GM12878 (cell line): Measurements from ENCODE around the gene TNF. TPM values are rescaled to one million over a fixed set of nuclear protein-coding genes. Genes with fewer than 3 reads are reported as not detected.

ENCODE experiments used
- ATF7 ChIP-seq: fragments of 450-650 bp; IDR thresholded peaks from 2 replicates; pipeline ENCODE4 v1.6.1; 2016; ENCODE audit warnings: low read depth, mild to moderate bottlenecking
- BACH1 ChIP-seq: fragments of 450-650 bp; IDR thresholded peaks from 2 replicates; pipeline ENCODE4 v1.6.1; 2017; ENCODE audit warnings: mild to moderate bottlenecking, borderline replicate concordance
- BRCA1 ChIP-seq: IDR thresholded peaks from 2 replicates; pipeline ENCODE4 v1.6.1; 2011; ENCODE audit warnings: low read depth, low read length, improper control_type of control experiment
- CHD2 ChIP-seq: IDR thresholded peaks from 2 replicates; pipeline ENCODE4 v1.6.1; 2011; ENCODE audit warnings: low read depth, low read length, improper control_type of control experiment, borderline replicate concordance
- CHD4 ChIP-seq: fragments of 200-600 bp; sonication (generic); IDR thresholded peaks from 2 replicates; pipeline ENCODE4 v1.6.1; 2016; ENCODE audit warnings: mild to moderate bottlenecking
- CREM ChIP-seq: IDR thresholded peaks from 2 replicates; pipeline ENCODE4 v1.6.1; 2014; ENCODE audit warnings: antibody characterized with exemption, low read depth
- DPF2 ChIP-seq: fragments of 450-650 bp; IDR thresholded peaks from 2 replicates; pipeline ENCODE4 v1.6.1; 2017; ENCODE audit warnings: mild to moderate bottlenecking
- EED ChIP-seq: sonication (generic); IDR thresholded peaks from 2 replicates; pipeline ENCODE4 v1.6.1; 2016; ENCODE audit warnings: antibody characterized with exemption, low read depth
- FOXM1 ChIP-seq: IDR thresholded peaks from 2 replicates; pipeline ENCODE4 v1.6.1; 2012; ENCODE audit warnings: low read depth, mild to moderate bottlenecking, inconsistent platforms, low read length, moderate library complexity
- HDAC2 ChIP-seq: fragments of 200-600 bp; sonication (generic); IDR thresholded peaks from 2 replicates; pipeline ENCODE4 v1.6.1; 2017
- MYB ChIP-seq: fragments of 150-350 bp; IDR thresholded peaks from 2 replicates; pipeline ENCODE4 v1.6.1; 2014; ENCODE audit warnings: mild to moderate bottlenecking, low read depth, low read length, borderline replicate concordance
- NR2C1 ChIP-seq: fragments of 450-650 bp; IDR thresholded peaks from 2 replicates; pipeline ENCODE4 v1.6.1; 2017; ENCODE audit warnings: antibody characterized with exemption, mild to moderate bottlenecking, moderate library complexity
- PAX5 ChIP-seq: IDR thresholded peaks from 2 replicates; pipeline ENCODE4 v1.6.1; 2011; ENCODE audit warnings: low read depth, low read length, borderline replicate concordance
- PAX8 ChIP-seq: fragments of 450-650 bp; IDR thresholded peaks from 2 replicates; pipeline ENCODE4 v1.6.1; 2017; ENCODE audit warnings: mild to moderate bottlenecking, moderate library complexity
- POLR2AphosphoS2 ChIP-seq: IDR thresholded peaks from 2 replicates; pipeline ENCODE4 v1.6.1; 2011; ENCODE audit warnings: low read depth, mild to moderate bottlenecking, low read length, improper control_type of control experiment, moderate library complexity
- POLR2AphosphoS5 ChIP-seq: IDR thresholded peaks from 2 replicates; pipeline ENCODE4 v1.6.1; 2011; ENCODE audit warnings: mild to moderate bottlenecking, low read length, inconsistent platforms
- RBBP5 ChIP-seq: fragments of 200-600 bp; sonication (generic); conservative IDR thresholded peaks from 2 replicates; pipeline ENCODE4 v1.6.1; 2016
- RCOR1 ChIP-seq: conservative IDR thresholded peaks from 2 replicates; pipeline ENCODE4 v1.6.1; 2012; ENCODE audit warnings: low read depth, low read length, improper control_type of control experiment
- SMC3 ChIP-seq: IDR thresholded peaks from 2 replicates; pipeline ENCODE4 v1.6.1; 2011; ENCODE audit warnings: low read length, improper control_type of control experiment, borderline replicate concordance
- ZNF217 ChIP-seq: fragments of 450-650 bp; IDR thresholded peaks from 2 replicates; pipeline ENCODE4 v1.6.1; 2017; ENCODE audit warnings: antibody characterized with exemption, mild to moderate bottlenecking
- polyA plus RNA-seq, 11 experiments: library from polyadenylated mRNA; depleted of rRNA in 4 of 11; unstranded in 6 of 11; stranded (reverse) in 5 of 11; fragments of >200 nt; fragmentation: Nextera tagmentation in 4 of 11; fragmentation: Illumina TruSeq in 1 of 11; extraction: Ambion mirVana in 4 of 11; extraction: Trizol in 1 of 11; gene quantifications; 1 replicate in 1 of 11; 2 replicates in 10 of 11; pipeline versions ENCODE4 v1.2.1 to v1.2.3, GENCODE V29; 2011 to 2016; ENCODE audit warnings: inconsistent platforms in 2 of 11, missing spikeins in 2 of 11, low read depth in 1 of 11
- total RNA-seq, 4 experiments: library from RNA; depleted of rRNA in 3 of 4; stranded (reverse); fragments of >200 nt in 3 of 4; fragmentation: Illumina TruSeq in 1 of 4; extraction: Trizol in 1 of 4; gene quantifications; 2 replicates each; pipeline versions ENCODE4 v1.2.1 to v1.2.3, GENCODE V29; 2013 to 2021
- TF ChIP-seq, protein P1 (sequence below), 3 experiments: IDR thresholded peaks in 2 of 3; conservative IDR thresholded peaks in 1 of 3; 2 replicates each; pipeline ENCODE4 v1.5.1; 2011; ENCODE audit warnings: low read depth in 3 of 3, low read length in 3 of 3, mild to moderate bottlenecking in 3 of 3, control low read depth in 2 of 3, moderate library complexity in 2 of 3, inconsistent platforms in 1 of 3, mixed read lengths in 1 of 3; ENCODE audit not compliant: control insufficient read depth in 2 of 3, insufficient read depth in 1 of 3; ENCODE audit errors: extremely low read depth in 1 of 3
- TF ChIP-seq, protein P2 (sequence below): fragments of 450-650 bp; IDR thresholded peaks from 2 replicates; pipeline ENCODE4 v1.6.1; 2018; ENCODE audit warnings: borderline replicate concordance, mild to moderate bottlenecking; ENCODE audit not compliant: partially characterized antibody
- TF ChIP-seq, protein P3 (sequence below): IDR thresholded peaks from 2 replicates; pipeline ENCODE4 v1.6.1; 2012; ENCODE audit warnings: low read depth, low read length, improper control_type of control experiment
- TF ChIP-seq, protein P4 (sequence below): IDR thresholded peaks from 2 replicates; pipeline ENCODE4 v1.6.1; 2011; ENCODE audit warnings: borderline replicate concordance, low read depth, mild to moderate bottlenecking, moderate library complexity, low read length; ENCODE audit not compliant: insufficient read depth, poor library complexity, severe bottlenecking

Gene TNF
- total and polyA plus RNA-seq, 10 of the 15 experiments (the other 5 are each of a cell fraction or from before 2014, with no cell fraction given), result 18.0 to 94.8 (median 61.9) TPM

DNA sequence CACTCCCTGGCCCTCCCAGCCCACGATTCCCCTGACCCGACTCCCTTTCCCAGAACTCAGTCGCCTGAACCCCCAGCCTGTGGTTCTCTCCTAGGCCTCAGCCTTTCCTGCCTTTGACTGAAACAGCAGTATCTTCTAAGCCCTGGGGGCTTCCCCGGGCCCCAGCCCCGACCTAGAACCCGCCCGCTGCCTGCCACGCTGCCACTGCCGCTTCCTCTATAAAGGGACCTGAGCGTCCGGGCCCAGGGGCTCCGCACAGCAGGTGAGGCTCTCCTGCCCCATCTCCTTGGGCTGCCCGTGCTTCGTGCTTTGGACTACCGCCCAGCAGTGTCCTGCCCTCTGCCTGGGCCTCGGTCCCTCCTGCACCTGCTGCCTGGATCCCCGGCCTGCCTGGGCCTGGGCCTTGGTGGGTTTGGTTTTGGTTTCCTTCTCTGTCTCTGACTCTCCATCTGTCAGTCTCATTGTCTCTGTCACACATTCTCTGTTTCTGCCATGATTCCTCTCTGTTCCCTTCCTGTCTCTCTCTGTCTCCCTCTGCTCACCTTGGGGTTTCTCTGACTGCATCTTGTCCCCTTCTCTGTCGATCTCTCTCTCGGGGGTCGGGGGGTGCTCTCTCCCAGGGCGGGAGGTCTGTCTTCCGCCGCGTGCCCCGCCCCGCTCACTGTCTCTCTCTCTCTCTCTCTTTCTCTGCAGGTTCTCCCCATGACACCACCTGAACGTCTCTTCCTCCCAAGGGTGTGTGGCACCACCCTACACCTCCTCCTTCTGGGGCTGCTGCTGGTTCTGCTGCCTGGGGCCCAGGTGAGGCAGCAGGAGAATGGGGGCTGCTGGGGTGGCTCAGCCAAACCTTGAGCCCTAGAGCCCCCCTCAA lies 3.1 kb upstream of the TNF start, which contains the start of gene LTA (continued):
- TF ChIP-seq PAX5 (peak; percentile 28; the same call in 1 of the 2 replicates), CHD4 (no peak), DPF2 (no peak), ATF7 (peak; percentile 63), CREM (no peak), BACH1 (no peak), SMC3 (no peak), MYB (no peak), PAX8 (no peak), BRCA1 (no peak), CHD2 (0 out of 2 replicates have a peak, but pooled peaks have one; percentile 18), FOXM1 (no peak), EED (peak; percentile 71), POLR2AphosphoS2 (no peak), NR2C1 (no peak), POLR2AphosphoS5 (peak; percentile 82), RBBP5 (no peak), ZNF217 (no peak), HDAC2 (no peak), RCOR1 (0 out of 2 replicates have a peak, but pooled peaks have one; percentile 33)
- TF ChIP-seq, protein P1, sequence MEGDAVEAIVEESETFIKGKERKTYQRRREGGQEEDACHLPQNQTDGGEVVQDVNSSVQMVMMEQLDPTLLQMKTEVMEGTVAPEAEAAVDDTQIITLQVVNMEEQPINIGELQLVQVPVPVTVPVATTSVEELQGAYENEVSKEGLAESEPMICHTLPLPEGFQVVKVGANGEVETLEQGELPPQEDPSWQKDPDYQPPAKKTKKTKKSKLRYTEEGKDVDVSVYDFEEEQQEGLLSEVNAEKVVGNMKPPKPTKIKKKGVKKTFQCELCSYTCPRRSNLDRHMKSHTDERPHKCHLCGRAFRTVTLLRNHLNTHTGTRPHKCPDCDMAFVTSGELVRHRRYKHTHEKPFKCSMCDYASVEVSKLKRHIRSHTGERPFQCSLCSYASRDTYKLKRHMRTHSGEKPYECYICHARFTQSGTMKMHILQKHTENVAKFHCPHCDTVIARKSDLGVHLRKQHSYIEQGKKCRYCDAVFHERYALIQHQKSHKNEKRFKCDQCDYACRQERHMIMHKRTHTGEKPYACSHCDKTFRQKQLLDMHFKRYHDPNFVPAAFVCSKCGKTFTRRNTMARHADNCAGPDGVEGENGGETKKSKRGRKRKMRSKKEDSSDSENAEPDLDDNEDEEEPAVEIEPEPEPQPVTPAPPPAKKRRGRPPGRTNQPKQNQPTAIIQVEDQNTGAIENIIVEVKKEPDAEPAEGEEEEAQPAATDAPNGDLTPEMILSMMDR (IDR thresholded peaks at IDR 0.05 in 2 of 3, conservative IDR thresholded peaks at IDR 0.05 in 1 of 3; ENCODE audit: control insufficient read depth in 2 of 3, extremely low read depth in 1 of 3, insufficient read depth in 1 of 3, low read depth in 3 of 3, low read length in 3 of 3), result no peak
- TF ChIP-seq, protein P2, sequence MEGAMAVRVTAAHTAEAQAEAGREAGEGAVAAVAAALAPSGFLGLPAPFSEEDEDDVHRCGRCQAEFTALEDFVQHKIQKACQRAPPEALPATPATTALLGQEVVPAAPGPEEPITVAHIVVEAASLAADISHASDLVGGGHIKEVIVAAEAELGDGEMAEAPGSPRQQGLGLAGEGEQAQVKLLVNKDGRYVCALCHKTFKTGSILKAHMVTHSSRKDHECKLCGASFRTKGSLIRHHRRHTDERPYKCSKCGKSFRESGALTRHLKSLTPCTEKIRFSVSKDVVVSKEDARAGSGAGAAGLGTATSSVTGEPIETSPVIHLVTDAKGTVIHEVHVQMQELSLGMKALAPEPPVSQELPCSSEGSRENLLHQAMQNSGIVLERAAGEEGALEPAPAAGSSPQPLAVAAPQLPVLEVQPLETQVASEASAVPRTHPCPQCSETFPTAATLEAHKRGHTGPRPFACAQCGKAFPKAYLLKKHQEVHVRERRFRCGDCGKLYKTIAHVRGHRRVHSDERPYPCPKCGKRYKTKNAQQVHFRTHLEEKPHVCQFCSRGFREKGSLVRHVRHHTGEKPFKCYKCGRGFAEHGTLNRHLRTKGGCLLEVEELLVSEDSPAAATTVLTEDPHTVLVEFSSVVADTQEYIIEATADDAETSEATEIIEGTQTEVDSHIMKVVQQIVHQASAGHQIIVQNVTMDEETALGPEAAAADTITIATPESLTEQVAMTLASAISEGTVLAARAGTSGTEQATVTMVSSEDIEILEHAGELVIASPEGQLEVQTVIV, result no peak
- TF ChIP-seq, protein P3, sequence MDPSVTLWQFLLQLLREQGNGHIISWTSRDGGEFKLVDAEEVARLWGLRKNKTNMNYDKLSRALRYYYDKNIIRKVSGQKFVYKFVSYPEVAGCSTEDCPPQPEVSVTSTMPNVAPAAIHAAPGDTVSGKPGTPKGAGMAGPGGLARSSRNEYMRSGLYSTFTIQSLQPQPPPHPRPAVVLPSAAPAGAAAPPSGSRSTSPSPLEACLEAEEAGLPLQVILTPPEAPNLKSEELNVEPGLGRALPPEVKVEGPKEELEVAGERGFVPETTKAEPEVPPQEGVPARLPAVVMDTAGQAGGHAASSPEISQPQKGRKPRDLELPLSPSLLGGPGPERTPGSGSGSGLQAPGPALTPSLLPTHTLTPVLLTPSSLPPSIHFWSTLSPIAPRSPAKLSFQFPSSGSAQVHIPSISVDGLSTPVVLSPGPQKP, result no peak
- TF ChIP-seq, protein P4, sequence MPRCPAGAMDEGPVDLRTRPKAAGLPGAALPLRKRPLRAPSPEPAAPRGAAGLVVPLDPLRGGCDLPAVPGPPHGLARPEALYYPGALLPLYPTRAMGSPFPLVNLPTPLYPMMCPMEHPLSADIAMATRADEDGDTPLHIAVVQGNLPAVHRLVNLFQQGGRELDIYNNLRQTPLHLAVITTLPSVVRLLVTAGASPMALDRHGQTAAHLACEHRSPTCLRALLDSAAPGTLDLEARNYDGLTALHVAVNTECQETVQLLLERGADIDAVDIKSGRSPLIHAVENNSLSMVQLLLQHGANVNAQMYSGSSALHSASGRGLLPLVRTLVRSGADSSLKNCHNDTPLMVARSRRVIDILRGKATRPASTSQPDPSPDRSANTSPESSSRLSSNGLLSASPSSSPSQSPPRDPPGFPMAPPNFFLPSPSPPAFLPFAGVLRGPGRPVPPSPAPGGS, result no peak
